T-helper 17 cell (primary cell): Measurements from ENCODE around the gene SLC25A31. TPM values are rescaled to one million over a fixed set of nuclear protein-coding genes. Genes with fewer than 3 reads are reported as not detected.

ENCODE experiments used
- ATAC-seq: fragments of 150-1000 bp; cut with Tn5 transposase; 2 replicates; pipeline ENCODE4 v1.10.0; 2021; ENCODE audit warnings: mild to moderate bottlenecking, moderate library complexity
- DNase-seq, 3 donors: peaks; one replicate each; pipeline versions ENCODE4 v3.0.0 to v3.0.0-alpha.2; 2020 to 2021
- H3K9me3 ChIP-seq: one replicate; pipeline ENCODE4 v1.7.0; 2013; ENCODE audit warnings: low read length, mild to moderate bottlenecking; ENCODE audit not compliant: control insufficient read depth, poor library complexity, severe bottlenecking
- H3K27ac Mint-ChIP-seq: one replicate; pipeline ENCODE4 v1.8.0; 2022; ENCODE audit warnings: mild to moderate bottlenecking, moderate library complexity, mixed read lengths
- H3K27me3 Mint-ChIP-seq: one replicate; pipeline ENCODE4 v1.8.0; 2022; ENCODE audit warnings: mixed read lengths
- H3K36me3 Mint-ChIP-seq: one replicate; pipeline ENCODE4 v1.8.0; 2022; ENCODE audit warnings: low read depth, mixed read lengths
- H3K4me1 Mint-ChIP-seq: one replicate; pipeline ENCODE4 v1.8.0; 2022; ENCODE audit warnings: mild to moderate bottlenecking, mixed read lengths
- H3K4me3 Mint-ChIP-seq: one replicate; pipeline ENCODE4 v1.8.0; 2022; ENCODE audit warnings: mild to moderate bottlenecking, moderate library complexity, mixed read lengths
- total RNA-seq, 4 donors: library from RNA in 2 of 4; stranded (reverse) in 2 of 4; gene quantifications; one replicate each; pipeline ENCODE4 v1.2.3 and lab custom pipeline; 2022 to 2026

Gene SLC25A31
- total RNA-seq, 2 donors from 2014 or later, result not detected

- Mint-ChIP-seq H3K4me3 (peak within 1 kb of the TSS; percentile 97), H3K27ac (peak within 1 kb of the TSS; percentile 80), H3K36me3 (no peaks in the 10 kb centered on the region), H3K27me3 (peaks cover 64% of the 10 kb centered on the region), H3K4me1 (peaks cover 16% of the 10 kb centered on the region)
- no peaks in the 10 kb centered on the region for H3K9me3 ChIP-seq
- DNase-seq, result peak in 2 of 3 donors; percentile 20 to 23
- peak; percentile 78 for ATAC-seq
These were observed 52.2 kb downstream of the SLC25A31 start, which contains the start of gene HSPA4L for GRCh38 chr4:127782275-127783025. Gene HSPA4L, plus strand, starts transcription at chr4:127782322. Its CDS starts 229 bp downstream, at chr4:127782551.

- no peaks in the 10 kb centered on the region for H3K9me3 ChIP-seq
- peaks cover 16% of the 10 kb centered on the region for H3K4me1 Mint-ChIP-seq
- H3K36me3 Mint-ChIP-seq, result no peaks in the 10 kb centered on the region
- H3K27me3 Mint-ChIP-seq, result peaks cover 57% of the 10 kb centered on the region
- peak overlapping the region; percentile 97 for H3K4me3 Mint-ChIP-seq
- ATAC-seq (peak; percentile 36), DNase-seq (no peak)
- peak overlapping the region; percentile 80 for H3K27ac Mint-ChIP-seq
These were observed 53.0 kb downstream of the SLC25A31 start for GRCh38 chr4:127783026-127783769.

- H3K4me3 Mint-ChIP-seq, result no peak overlapping the region
- H3K9me3 ChIP-seq, result no peaks in the 10 kb centered on the region
These were observed 54.0 kb downstream of the SLC25A31 start for GRCh38 chr4:127783955-127784770.

GRCh38 chr4:127788517-127788916 lies 58.3 kb downstream of the SLC25A31 start:
- no peaks in the 10 kb centered on the region for H3K36me3 Mint-ChIP-seq
- H3K27ac Mint-ChIP-seq, result no peak overlapping the region
- no peak for ATAC-seq
- peaks cover 2% of the 10 kb centered on the region for H3K4me1 Mint-ChIP-seq
- peaks cover 53% of the 10 kb centered on the region for H3K27me3 Mint-ChIP-seq
- DNase-seq, result no peak
- H3K9me3 ChIP-seq, result no peaks in the 10 kb centered on the region
- H3K4me3 Mint-ChIP-seq, result no peak overlapping the region

More at GRCh38 chr4:127783955-127784770, 54.0 kb downstream of the SLC25A31 start:
- Mint-ChIP-seq H3K27me3 (peaks cover 59% of the 10 kb centered on the region), H3K36me3 (no peaks in the 10 kb centered on the region), H3K27ac (no peak overlapping the region), H3K4me1 (peaks cover 16% of the 10 kb centered on the region)
- ATAC-seq (no peak), DNase-seq (no peak)

- H3K36me3 Mint-ChIP-seq, result no peaks in the 10 kb centered on the region
- H3K4me1 Mint-ChIP-seq, result no peaks in the 10 kb centered on the region
- ATAC-seq, result no peak
- no peak for DNase-seq
- no peak overlapping the region for H3K27ac Mint-ChIP-seq
- peaks cover 52% of the 10 kb centered on the region for H3K27me3 Mint-ChIP-seq
- no peaks in the 10 kb centered on the region for H3K9me3 ChIP-seq
- no peak overlapping the region for H3K4me3 Mint-ChIP-seq
These were observed 61.2 kb downstream of the SLC25A31 start for GRCh38 chr4:127791391-127791790.

GRCh38 chr4:127793528-127793927 lies 63.3 kb downstream of the SLC25A31 start:
- no peak for DNase-seq
- Mint-ChIP-seq H3K4me1 (no peaks in the 10 kb centered on the region), H3K36me3 (no peaks in the 10 kb centered on the region), H3K27me3 (peaks cover 48% of the 10 kb centered on the region), H3K27ac (no peak overlapping the region), H3K4me3 (no peak overlapping the region)
- H3K9me3 ChIP-seq, result no peaks in the 10 kb centered on the region
- ATAC-seq, result no peak

- DNase-seq, result no peak
- H3K9me3 ChIP-seq, result no peaks in the 10 kb centered on the region
- Mint-ChIP-seq H3K4me1 (no peaks in the 10 kb centered on the region), H3K27ac (no peak overlapping the region), H3K27me3 (peaks cover 22% of the 10 kb centered on the region), H3K4me3 (no peak overlapping the region), H3K36me3 (no peaks in the 10 kb centered on the region)
- no peak for ATAC-seq
These were observed 69.5 kb downstream of the SLC25A31 start for GRCh38 chr4:127799711-127800110.

- H3K36me3 Mint-ChIP-seq, result no peaks in the 10 kb centered on the region
These were observed 79.1 kb downstream of the SLC25A31 start for GRCh38 chr4:127809173-127809800.

GRCh38 chr4:127810551-127810950 lies 80.4 kb downstream of the SLC25A31 start:
- no peaks in the 10 kb centered on the region for H3K36me3 Mint-ChIP-seq
- H3K4me3 Mint-ChIP-seq, result no peak overlapping the region
- no peaks in the 10 kb centered on the region for H3K9me3 ChIP-seq
- H3K27ac Mint-ChIP-seq, result no peak overlapping the region
- ATAC-seq (no peak), DNase-seq (no peak)
- no peaks in the 10 kb centered on the region for H3K4me1 Mint-ChIP-seq
- peaks cover 5% of the 10 kb centered on the region for H3K27me3 Mint-ChIP-seq

More at GRCh38 chr4:127809173-127809800, 79.1 kb downstream of the SLC25A31 start:
- no peaks in the 10 kb centered on the region for H3K4me1 Mint-ChIP-seq
- no peak overlapping the region for H3K27ac Mint-ChIP-seq
- H3K27me3 Mint-ChIP-seq, result peaks cover 5% of the 10 kb centered on the region
- ATAC-seq (no peak), DNase-seq (no peak)
- H3K4me3 Mint-ChIP-seq, result no peak overlapping the region
- no peaks in the 10 kb centered on the region for H3K9me3 ChIP-seq

- Mint-ChIP-seq H3K4me1 (no peaks in the 10 kb centered on the region), H3K27me3 (peaks cover 21% of the 10 kb centered on the region), H3K27ac (no peak overlapping the region), H3K4me3 (no peak overlapping the region), H3K36me3 (no peaks in the 10 kb centered on the region)
- DNase-seq, result no peak
- H3K9me3 ChIP-seq, result no peaks in the 10 kb centered on the region
- no peak for ATAC-seq
These were observed 92.2 kb downstream of the SLC25A31 start for GRCh38 chr4:127822430-127822829.
